Measurements from ENCODE around the gene RBM15B.
A peak's percentile ranks its signal among the peaks of the same experiment; 100 is the strongest.
"Not testable (repeated sequence)": the region's sequence is repeated elsewhere in the genome, so short reads cannot be mapped to it uniquely, and the experiment has no call there.

Gene RBM15B

DNA sequence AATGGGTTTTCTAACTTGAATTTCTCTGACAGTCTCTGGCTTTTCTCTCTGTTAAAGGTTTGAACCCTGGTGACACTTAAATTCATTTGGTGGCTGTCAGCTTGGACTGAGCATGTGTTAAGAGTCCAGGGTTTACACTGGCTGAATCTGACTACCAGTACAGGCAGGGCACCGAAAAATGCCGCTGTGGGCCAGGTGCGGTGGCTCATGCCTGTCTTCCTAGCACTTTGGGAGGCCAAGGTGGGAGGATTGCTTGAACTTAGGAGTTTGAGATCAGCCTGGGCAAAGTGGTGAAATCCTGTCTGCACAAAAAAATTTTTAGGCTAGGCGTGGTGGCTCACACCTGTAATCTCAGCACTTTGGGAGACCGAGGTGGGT is 4.2 kb upstream of the RBM15B start:
- DNase-seq (ENCODE audit: low read depth), result no peak
- H3K4me3 ChIP-seq (replicated peaks; ENCODE audit: low read depth, low read length), result peak overlapping the region; percentile 83
- no peak for TF ChIP-seq CTCF (IDR thresholded peaks at IDR 0.05; ENCODE audit: low read length, missing control alignments)

DNA sequence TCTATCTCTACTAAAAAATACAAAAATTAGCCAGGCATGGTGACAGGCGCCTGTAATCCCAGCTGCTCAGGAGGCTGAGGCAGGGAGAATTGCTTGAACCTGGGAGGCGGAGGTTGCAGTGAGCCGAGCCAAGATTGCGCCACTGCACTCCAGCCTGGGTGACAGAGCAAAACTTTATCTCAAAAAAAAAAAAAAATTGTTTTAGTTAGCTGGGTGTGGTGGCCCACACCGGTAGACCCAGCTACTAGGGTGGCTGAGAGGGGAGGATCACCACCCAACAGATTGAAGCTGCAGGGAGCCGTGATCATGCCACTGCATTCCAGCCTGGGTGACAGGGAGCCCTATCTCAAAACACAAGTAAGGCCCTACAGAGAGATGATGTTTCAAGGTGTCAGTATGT is 3.8 kb upstream of the RBM15B start:
- H3K4me3 ChIP-seq (replicated peaks; ENCODE audit: low read depth, low read length); DNase-seq (ENCODE audit: low read depth): not testable (repeated sequence)

- peak; percentile 27 for TF ChIP-seq CTCF (IDR thresholded peaks at IDR 0.05; ENCODE audit: low read length, missing control alignments)
- H3K4me3 ChIP-seq (replicated peaks; ENCODE audit: low read depth, low read length), result no peak overlapping the region
- no peak for DNase-seq (ENCODE audit: low read depth)
Measured at GRCh38 chr3:51388286-51389029, 2.6 kb upstream of the RBM15B start.

- DNase-seq (ENCODE audit: low read depth), result peak; percentile 62
- TF ChIP-seq CTCF (IDR thresholded peaks at IDR 0.05; ENCODE audit: low read length, missing control alignments), result peak; percentile 83
- no peak overlapping the region for H3K4me3 ChIP-seq (replicated peaks; ENCODE audit: low read depth, low read length)
Measured at GRCh38 chr3:51389423-51390183, 1.5 kb upstream of the RBM15B start.

GRCh38 chr3:51390246-51391074 is 625 bp upstream of the RBM15B start:
- no peak for DNase-seq (ENCODE audit: low read depth)
- peak overlapping the region; percentile 47 for H3K4me3 ChIP-seq (replicated peaks; ENCODE audit: low read depth, low read length)
- TF ChIP-seq CTCF (IDR thresholded peaks at IDR 0.05; ENCODE audit: low read length, missing control alignments), result no peak

GRCh38 chr3:51391566-51392354 is 675 bp downstream of the RBM15B start:
- peak; percentile 46 for DNase-seq (ENCODE audit: low read depth)
- H3K4me3 ChIP-seq (replicated peaks; ENCODE audit: low read depth, low read length), result peak overlapping the region; percentile 63
- TF ChIP-seq CTCF (IDR thresholded peaks at IDR 0.05; ENCODE audit: low read length, missing control alignments), result no peak
